A673 (cell line): ENCODE measurements around the gene STX1B.

Experiments used
- EZH2 ChIP-seq: fragments of 200-600 bp; sonication (generic); IDR thresholded peaks from 2 replicates; pipeline ENCODE4 v1.6.1; 2017; ENCODE audit warnings: borderline replicate concordance, low read depth, mild to moderate bottlenecking, mixed read lengths, antibody characterized with exemption, low read length; ENCODE audit not compliant: poor library complexity, severe bottlenecking
- TF ChIP-seq, protein P1 (sequence below): fragments of 300-800, 200-600 bp; sonication (generic); conservative IDR thresholded peaks from 2 replicates; pipeline ENCODE4 v1.5.1; 2017; ENCODE audit warnings: low read depth, mild to moderate bottlenecking, antibody characterized with exemption, low read length, moderate library complexity, mixed read lengths

DNA sequence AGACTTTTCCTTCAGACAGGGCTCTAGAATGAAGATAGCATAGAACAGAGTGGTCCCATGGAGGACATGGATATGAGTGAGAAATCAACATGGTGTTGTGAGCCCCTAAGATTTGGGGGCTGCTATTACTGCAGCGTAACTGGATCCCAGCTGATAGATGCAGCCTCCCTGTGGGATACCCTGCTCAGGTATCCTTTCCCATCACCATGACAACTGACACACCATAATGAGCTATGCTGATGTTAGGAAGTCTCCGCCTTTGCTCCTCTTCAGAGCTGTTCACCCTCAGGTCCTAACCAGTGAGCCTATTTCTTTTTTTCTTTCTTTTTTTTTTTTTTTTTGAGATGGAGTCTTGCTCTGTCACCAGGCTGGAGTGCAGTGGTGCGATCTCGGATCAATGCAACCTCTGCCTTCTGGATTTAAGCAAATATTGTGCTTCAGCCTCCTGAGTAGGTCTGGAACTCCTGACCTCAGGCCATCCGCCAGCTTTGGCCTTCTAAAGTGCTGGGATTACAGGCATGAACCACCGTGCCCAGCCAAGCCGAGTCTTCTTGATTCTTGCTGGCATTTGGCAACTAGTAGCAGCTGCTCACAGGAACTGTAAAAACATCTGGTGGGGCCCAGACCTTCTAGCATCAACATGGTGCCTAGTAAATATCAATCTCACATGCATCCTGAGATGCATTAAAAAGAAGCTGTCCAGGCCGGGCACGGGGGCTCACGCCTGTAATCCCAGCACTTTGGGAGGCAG is 40.0 kb upstream of the STX1B start:
- TF ChIP-seq, protein P1, sequence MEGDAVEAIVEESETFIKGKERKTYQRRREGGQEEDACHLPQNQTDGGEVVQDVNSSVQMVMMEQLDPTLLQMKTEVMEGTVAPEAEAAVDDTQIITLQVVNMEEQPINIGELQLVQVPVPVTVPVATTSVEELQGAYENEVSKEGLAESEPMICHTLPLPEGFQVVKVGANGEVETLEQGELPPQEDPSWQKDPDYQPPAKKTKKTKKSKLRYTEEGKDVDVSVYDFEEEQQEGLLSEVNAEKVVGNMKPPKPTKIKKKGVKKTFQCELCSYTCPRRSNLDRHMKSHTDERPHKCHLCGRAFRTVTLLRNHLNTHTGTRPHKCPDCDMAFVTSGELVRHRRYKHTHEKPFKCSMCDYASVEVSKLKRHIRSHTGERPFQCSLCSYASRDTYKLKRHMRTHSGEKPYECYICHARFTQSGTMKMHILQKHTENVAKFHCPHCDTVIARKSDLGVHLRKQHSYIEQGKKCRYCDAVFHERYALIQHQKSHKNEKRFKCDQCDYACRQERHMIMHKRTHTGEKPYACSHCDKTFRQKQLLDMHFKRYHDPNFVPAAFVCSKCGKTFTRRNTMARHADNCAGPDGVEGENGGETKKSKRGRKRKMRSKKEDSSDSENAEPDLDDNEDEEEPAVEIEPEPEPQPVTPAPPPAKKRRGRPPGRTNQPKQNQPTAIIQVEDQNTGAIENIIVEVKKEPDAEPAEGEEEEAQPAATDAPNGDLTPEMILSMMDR: no peak
- no peak for TF ChIP-seq EZH2
